ENCODE measurements around the gene LSM2.
"Not testable (repeated sequence)": the region's sequence is repeated elsewhere in the genome, so short reads cannot be mapped to it uniquely, and the experiment has no call there.

Gene LSM2

GRCh38 chr6:31826793-31827285 is 20.1 kb upstream of the LSM2 start:
- TF ChIP-seq CTCF (IDR thresholded peaks at IDR 0.05; ENCODE audit: low read depth, low read length): no peak
- DNase-seq (ENCODE audit: low read depth in 2 of 2): peak in 1 of 2 donors; percentile 97
- H3K4me3 ChIP-seq (replicated peaks in 1 of 2; ENCODE audit: low read depth in 2 of 2, low read length in 2 of 2): peak overlapping the region; percentile 13 to 78

DNA sequence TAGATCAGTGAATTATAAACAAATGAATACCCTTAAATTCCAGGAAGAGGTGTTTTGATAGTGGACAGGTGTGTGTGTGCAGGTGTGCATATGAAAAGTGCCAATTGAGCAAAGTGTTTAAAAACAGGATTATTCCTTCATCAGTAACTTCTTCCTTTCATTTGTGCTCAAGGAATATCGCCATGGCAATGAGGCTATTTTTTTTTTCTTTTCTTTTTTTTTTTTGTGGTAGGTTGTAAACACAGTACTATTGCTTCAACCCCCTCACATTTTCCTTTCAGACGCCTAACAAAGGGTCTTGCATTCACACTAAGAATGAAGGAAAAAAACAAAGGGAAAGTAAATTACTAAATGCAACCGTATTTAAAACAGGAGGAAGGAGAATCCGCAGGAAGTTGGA is 18.8 kb upstream of the LSM2 start:
- DNase-seq (ENCODE audit: low read depth in 2 of 2): no peak
- no peak overlapping the region for H3K4me3 ChIP-seq (replicated peaks in 1 of 2; ENCODE audit: low read depth in 2 of 2, low read length in 2 of 2)
- TF ChIP-seq CTCF (IDR thresholded peaks at IDR 0.05; ENCODE audit: low read depth, low read length): no peak

DNA sequence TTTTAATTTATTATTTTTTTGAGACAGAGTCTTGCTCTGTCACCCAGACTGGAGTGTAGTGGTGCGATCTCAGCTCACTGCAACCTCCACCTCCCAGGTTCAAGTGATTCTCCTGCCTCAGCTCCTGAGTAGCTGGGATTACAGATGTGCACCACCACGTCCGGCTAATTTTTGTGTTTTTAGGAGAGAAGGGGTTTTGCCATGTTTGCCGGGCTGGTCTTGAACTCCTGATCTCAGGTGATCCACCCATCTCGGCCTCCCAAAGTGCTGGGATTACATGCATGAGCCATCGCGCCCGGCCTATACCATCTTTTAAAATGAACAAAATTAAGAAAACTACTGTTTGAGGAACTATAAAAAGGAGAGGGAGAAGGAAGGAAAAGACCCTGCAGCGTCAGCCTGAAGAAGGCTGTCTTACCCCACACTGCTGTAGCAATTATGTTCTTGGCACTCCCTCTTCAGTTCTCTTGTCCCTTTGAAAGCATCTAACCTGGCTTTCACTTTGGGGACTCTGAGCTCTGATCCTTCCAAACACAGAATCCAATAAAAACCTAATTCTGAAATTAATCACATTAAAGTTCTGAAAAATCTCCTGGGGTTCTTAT is 16.9 kb upstream of the LSM2 start:
- H3K4me3 ChIP-seq (replicated peaks in 1 of 2; ENCODE audit: low read depth in 2 of 2, low read length in 2 of 2): not testable (repeated sequence)

GRCh38 chr6:31822036-31822821 is 15.5 kb upstream of the LSM2 start:
- H3K4me3 ChIP-seq (replicated peaks in 1 of 2; ENCODE audit: low read depth in 2 of 2, low read length in 2 of 2): peak overlapping the region; percentile 54 to 57
- TF ChIP-seq CTCF (IDR thresholded peaks at IDR 0.05; ENCODE audit: low read depth, low read length): no peak
- peak; percentile 91 for DNase-seq (ENCODE audit: low read depth in 2 of 2)

More for the DNA sequence above, 16.9 kb upstream of the LSM2 start:
- not testable (repeated sequence) for DNase-seq (ENCODE audit: low read depth in 2 of 2)

DNA sequence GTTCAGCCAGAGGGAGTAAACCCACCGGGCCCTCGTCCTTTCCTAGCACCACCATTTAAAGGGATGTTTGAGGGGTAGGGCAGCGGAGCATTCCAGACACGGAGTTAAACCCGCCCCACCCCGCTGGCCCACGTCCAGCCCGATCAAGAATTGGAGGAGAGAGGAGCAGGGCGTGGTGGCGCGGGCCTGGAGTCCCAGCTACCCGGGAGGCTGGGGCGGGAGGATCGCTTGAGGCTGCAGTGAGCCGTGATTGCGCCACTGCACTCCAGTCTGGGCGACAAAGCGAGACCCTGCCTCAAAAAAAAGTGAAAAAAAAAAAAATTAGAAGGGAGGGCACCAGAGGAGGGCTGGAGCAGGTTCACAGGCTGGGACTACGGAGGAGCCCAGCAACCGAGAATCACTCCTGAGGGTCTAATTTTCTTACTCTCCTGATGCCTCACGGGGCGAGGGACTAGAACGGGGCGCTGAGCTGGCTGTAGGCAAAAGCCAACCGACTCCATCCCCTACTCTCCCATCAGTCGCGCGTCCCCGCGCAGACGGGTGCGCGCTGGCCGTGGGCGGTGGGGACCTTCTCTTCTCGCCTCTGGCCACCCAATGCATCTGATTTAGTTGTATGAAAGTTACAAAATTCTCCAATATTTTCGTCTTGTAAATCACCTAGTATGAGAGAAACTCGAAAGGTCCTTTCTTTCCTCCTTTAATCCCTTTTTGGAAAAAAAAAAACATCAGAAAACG is 14.7 kb upstream of the LSM2 start:
- no peak for TF ChIP-seq CTCF (IDR thresholded peaks at IDR 0.05; ENCODE audit: low read depth, low read length)
- peak; percentile 36 to 49 for DNase-seq (ENCODE audit: low read depth in 2 of 2)
- H3K4me3 ChIP-seq (replicated peaks in 1 of 2; ENCODE audit: low read depth in 2 of 2, low read length in 2 of 2): peak overlapping the region; percentile 54 to 57

DNA sequence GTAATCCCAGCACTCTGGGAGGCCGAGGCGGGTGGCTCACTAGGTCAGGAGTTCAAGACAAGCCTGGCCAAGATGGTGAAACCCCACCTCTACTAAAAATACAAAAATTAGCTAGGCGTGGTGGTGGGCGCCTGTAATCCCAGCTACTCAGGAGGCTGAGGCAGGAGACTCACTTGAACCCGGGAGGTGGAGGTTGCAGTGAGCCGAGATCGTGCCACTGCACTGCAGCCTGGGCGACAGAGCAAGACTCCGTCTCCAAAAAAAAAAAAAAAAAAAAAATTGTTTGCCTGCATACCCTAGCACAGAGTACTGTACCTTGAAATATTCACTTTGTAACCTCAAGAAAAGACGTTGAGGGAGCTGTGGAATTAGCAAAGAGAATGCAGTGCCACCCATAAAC is 13.6 kb upstream of the LSM2 start:
- not testable (repeated sequence) for DNase-seq (ENCODE audit: low read depth in 2 of 2); H3K4me3 ChIP-seq (replicated peaks in 1 of 2; ENCODE audit: low read depth in 2 of 2, low read length in 2 of 2)

DNA sequence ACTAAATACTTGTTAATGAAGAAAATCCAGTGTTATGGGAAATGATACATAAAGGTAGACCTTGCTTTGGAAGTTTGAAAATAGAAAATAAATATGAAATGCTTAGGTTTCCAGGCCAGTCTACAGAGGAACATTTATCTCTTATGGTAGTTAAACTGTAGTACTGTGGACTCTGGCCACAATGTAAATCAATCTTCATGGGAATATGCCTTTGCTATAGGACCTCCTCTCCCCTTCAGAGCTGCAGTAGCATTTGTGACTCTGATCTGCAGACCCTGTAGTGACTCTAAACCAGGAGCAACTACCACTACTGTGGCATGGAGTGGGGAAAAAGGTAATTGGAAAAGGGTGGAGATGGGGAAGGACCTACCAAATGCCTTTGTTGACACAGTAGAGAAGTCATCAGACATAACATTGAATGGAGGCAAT is 13.1 kb upstream of the LSM2 start:
- H3K4me3 ChIP-seq (replicated peaks in 1 of 2; ENCODE audit: low read depth in 2 of 2, low read length in 2 of 2): no peak overlapping the region
- no peak for TF ChIP-seq CTCF (IDR thresholded peaks at IDR 0.05; ENCODE audit: low read depth, low read length)
- no peak for DNase-seq (ENCODE audit: low read depth in 2 of 2)

DNA sequence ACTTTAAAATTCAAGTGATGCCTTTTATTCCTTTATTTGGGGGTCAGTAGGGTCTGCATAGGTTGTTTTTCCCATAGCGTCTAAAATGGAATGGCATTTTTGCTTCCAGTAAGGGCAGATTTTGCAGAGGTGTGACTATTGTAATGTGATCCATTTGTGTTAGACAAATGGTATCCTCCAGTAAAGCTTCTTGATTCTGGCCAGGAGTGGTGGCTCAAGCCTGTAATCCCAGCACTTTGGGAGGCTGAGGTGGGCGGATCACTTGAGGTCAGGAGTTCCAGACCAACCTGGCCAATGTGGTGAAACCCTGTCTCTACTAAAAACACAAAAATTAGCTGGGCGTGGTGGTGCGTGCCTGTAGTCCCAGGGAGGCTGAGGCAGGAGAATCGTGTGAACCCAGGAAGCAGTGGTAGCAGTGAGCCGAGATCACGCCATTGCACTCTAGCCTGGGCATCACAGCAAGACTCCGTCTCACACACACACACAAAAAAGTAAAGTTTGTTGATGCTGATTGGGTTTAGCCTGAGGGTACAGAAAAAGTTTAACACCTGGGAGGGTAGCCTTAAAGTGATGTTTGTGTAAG is 11.3 kb upstream of the LSM2 start:
- DNase-seq (ENCODE audit: low read depth in 2 of 2): not testable (repeated sequence)
- H3K4me3 ChIP-seq (replicated peaks in 1 of 2; ENCODE audit: low read depth in 2 of 2, low read length in 2 of 2): peak overlapping the region; percentile 0 to 47

GRCh38 chr6:31817133-31817928 is 10.6 kb upstream of the LSM2 start:
- DNase-seq (ENCODE audit: low read depth in 2 of 2): peak; percentile 41 to 43

More at GRCh38 chr6:31817133-31817928, 10.6 kb upstream of the LSM2 start:
- peak overlapping the region; percentile 47 for H3K4me3 ChIP-seq (replicated peaks in 1 of 2; ENCODE audit: low read depth in 2 of 2, low read length in 2 of 2)
